A673 (cell line): ENCODE measurements around the gene MOB3A. TPM values are rescaled to one million over a fixed set of nuclear protein-coding genes. Genes with fewer than 3 reads are reported as not detected.

Source experiments
- BruUV-seq: library from RNA; stranded (reverse); fragments of 400-500 nt; replicated peaks from 2 replicates; lab custom pipeline; 2021; lab: Mats Ljungman, UMichigan
- CTCF ChIA-PET: fragments of 300-600 bp; sonication (Branson Sonifier 250); formaldehyde crosslinking; loops from one replicate; lab custom pipeline; 2022; ENCODE audit warnings: antibody characterized with exemption; lab: Charles Lee
- POLR2A ChIA-PET: fragments of 300-600 bp; sonication (Branson Sonifier 250); formaldehyde crosslinking; loops from one replicate; lab custom pipeline; 2022; ENCODE audit warnings: antibody characterized with exemption; ENCODE audit not compliant: low non-redundant PET; lab: Charles Lee
- DNase-seq: peaks from one replicate; pipeline ENCODE4 v3.0.0-alpha.2; 2015; ENCODE audit warnings: low spot score
- H3K27ac ChIP-seq: fragments of 200-600 bp; sonication (generic); 2 replicates; pipeline ENCODE4 v1.5.1; 2016; ENCODE audit warnings: mixed run types, low read depth, mild to moderate bottlenecking, mixed read lengths, antibody characterized with exemption, low read length; ENCODE audit not compliant: poor library complexity, severe bottlenecking
- H3K27me3 ChIP-seq: fragments of 200-600 bp; sonication (generic); replicated peaks from 2 replicates; pipeline ENCODE4 v1.6.1; 2017; ENCODE audit warnings: mixed run types, low read depth, mild to moderate bottlenecking, mixed read lengths, antibody characterized with exemption, low read length; ENCODE audit not compliant: insufficient read depth, poor library complexity
- H3K36me3 ChIP-seq: fragments of 200-600 bp; sonication (generic); 2 replicates; pipeline ENCODE4 v1.6.1; 2016; ENCODE audit warnings: mixed run types, mild to moderate bottlenecking, mixed read lengths, antibody characterized with exemption, low read length; ENCODE audit not compliant: insufficient read depth, poor library complexity, severe bottlenecking
- H3K4me1 ChIP-seq: fragments of 200-600 bp; sonication (generic); 2 replicates; pipeline ENCODE4 v1.6.1; 2017; ENCODE audit warnings: mixed run types, mild to moderate bottlenecking, mixed read lengths, antibody characterized with exemption, low read length; ENCODE audit not compliant: insufficient read depth, poor library complexity, severe bottlenecking
- H3K4me3 ChIP-seq: fragments of 200-600 bp; sonication (generic); 2 replicates; pipeline ENCODE4 v1.5.1; 2016; ENCODE audit warnings: low read depth, mixed run types, mild to moderate bottlenecking, mixed read lengths, low read length; ENCODE audit not compliant: poor library complexity, severe bottlenecking
- H3K9me3 ChIP-seq: fragments of 200-600 bp; sonication (generic); 2 replicates; pipeline ENCODE4 v1.6.1; 2016; ENCODE audit warnings: mixed run types, low read depth, mild to moderate bottlenecking, mixed read lengths, antibody characterized with exemption, low read length; ENCODE audit not compliant: poor library complexity, severe bottlenecking
- EZH2 ChIP-seq: fragments of 200-600 bp; sonication (generic); IDR thresholded peaks from 2 replicates; pipeline ENCODE4 v1.6.1; 2017; ENCODE audit warnings: borderline replicate concordance, low read depth, mild to moderate bottlenecking, mixed read lengths, antibody characterized with exemption, low read length; ENCODE audit not compliant: poor library complexity, severe bottlenecking
- intact Hi-C: fragments of 100-400 bp; cut with micrococcal nuclease; formaldehyde crosslinking; loops from one replicate; pipeline ENCODE4 v1.10.0; 2022; ENCODE audit not compliant: unreplicated experiment
- total RNA-seq: library from RNA; stranded (reverse); gene quantifications from 2 replicates; pipeline ENCODE4 v1.2.3, GENCODE V29; 2021
- TF ChIP-seq, protein P1 (sequence below): fragments of 300-800, 200-600 bp; sonication (generic); conservative IDR thresholded peaks from 2 replicates; pipeline ENCODE4 v1.5.1; 2017; ENCODE audit warnings: low read depth, mild to moderate bottlenecking, antibody characterized with exemption, low read length, moderate library complexity, mixed read lengths

The MOB3A gene
- total RNA-seq, 1 experiment from 2014 or later, result 40.7 TPM

DNA sequence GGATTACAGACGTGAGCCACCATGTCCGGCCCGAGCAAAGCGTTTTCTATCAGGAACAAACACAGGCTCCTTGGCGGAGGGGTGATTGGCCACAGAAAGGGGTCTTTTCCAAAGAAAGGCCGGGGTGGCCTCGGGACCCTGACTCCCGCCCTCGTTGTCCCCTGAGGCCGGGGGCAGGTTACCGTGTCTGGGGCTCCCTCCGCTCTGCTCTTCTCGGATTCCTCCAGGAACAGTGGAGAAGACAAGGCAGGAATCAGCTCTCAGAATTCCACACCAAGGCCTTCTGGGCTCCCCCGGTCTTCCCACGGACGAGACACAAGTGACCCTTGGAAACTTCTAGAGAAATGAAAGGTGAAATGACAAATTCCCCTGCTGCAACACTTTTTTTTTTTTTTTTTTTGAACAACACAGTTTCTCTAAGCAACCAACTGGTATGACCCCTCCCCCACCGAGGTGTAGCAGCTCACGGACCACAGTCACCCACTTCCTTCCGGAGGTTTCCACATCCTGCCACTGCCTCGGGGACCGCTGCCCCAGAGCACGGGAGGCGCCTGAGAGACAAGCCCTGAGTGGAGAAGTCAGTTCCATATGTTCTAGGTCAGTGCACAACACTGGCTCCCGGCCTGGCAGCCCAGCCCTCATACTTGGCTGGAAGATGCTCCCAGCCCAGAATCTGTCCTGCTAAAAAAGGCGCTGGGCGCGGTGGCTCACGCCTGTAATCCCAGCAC lies 11.0 kb downstream of the MOB3A start:
- no peaks in the 10 kb centered on the region for H3K9me3 ChIP-seq
- peak; percentile 55 for DNase-seq
- no peak overlapping the region for H3K4me3 ChIP-seq
- H3K27ac ChIP-seq, result no peak overlapping the region
- peaks cover 13% of the 10 kb centered on the region for H3K4me1 ChIP-seq
- H3K27me3 ChIP-seq, result no peaks in the 10 kb centered on the region
- CTCF ChIA-PET, result no interaction called here
- no peak for TF ChIP-seq EZH2
- TF ChIP-seq, protein P1, sequence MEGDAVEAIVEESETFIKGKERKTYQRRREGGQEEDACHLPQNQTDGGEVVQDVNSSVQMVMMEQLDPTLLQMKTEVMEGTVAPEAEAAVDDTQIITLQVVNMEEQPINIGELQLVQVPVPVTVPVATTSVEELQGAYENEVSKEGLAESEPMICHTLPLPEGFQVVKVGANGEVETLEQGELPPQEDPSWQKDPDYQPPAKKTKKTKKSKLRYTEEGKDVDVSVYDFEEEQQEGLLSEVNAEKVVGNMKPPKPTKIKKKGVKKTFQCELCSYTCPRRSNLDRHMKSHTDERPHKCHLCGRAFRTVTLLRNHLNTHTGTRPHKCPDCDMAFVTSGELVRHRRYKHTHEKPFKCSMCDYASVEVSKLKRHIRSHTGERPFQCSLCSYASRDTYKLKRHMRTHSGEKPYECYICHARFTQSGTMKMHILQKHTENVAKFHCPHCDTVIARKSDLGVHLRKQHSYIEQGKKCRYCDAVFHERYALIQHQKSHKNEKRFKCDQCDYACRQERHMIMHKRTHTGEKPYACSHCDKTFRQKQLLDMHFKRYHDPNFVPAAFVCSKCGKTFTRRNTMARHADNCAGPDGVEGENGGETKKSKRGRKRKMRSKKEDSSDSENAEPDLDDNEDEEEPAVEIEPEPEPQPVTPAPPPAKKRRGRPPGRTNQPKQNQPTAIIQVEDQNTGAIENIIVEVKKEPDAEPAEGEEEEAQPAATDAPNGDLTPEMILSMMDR, result no peak
- intact Hi-C loops, result no loop called here
- no TSS peak for BruUV-seq
- POLR2A ChIA-PET, result no interaction called here
- H3K36me3 ChIP-seq, result peaks cover 4% of the 10 kb centered on the region

DNA sequence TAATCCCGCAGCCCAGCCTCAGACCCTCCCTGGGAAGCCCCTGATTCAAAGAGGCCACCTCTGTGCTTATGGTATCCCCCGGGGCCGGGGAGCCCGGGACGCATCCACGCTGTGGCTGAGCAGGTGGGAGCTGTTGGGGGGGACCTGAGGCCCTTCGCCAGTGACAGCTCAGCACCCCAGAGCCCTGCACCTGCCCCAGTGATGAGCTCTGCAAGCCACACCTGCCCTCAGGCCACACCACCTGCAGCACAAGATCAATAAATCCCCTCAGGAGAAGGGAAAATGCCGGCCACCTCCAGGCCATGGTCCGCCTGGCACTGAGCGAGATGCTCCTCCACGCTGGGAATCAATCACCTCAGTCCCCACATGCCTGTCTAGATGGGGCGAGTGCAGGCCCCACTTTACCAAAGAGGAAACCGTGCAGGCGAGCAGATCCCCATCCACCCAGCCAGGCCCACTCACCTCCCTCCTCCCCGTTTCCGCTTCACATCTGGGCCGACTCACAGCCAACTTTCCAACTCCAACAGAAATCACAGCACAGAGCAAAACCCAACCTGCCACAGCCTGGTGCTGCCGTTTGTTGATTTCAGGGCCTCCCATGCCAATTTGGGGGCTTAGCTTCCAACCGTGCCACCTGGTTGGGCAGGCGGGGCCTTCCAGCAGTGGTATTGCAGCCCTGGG lies 12.8 kb downstream of the MOB3A start:
- BruUV-seq, result no TSS peak
- POLR2A ChIA-PET, result no interaction called here
- intact Hi-C loops, result no loop called here
- TF ChIP-seq EZH2, result no peak
- TF ChIP-seq, protein P1, result no peak
- no peak for DNase-seq
- no peak overlapping the region for H3K27ac ChIP-seq
- CTCF ChIA-PET, result no interaction called here
- no peaks in the 10 kb centered on the region for H3K9me3 ChIP-seq
- no peaks in the 10 kb centered on the region for H3K4me1 ChIP-seq
- no peak overlapping the region for H3K4me3 ChIP-seq
- H3K27me3 ChIP-seq, result no peaks in the 10 kb centered on the region
- H3K36me3 ChIP-seq, result peaks cover 11% of the 10 kb centered on the region

DNA sequence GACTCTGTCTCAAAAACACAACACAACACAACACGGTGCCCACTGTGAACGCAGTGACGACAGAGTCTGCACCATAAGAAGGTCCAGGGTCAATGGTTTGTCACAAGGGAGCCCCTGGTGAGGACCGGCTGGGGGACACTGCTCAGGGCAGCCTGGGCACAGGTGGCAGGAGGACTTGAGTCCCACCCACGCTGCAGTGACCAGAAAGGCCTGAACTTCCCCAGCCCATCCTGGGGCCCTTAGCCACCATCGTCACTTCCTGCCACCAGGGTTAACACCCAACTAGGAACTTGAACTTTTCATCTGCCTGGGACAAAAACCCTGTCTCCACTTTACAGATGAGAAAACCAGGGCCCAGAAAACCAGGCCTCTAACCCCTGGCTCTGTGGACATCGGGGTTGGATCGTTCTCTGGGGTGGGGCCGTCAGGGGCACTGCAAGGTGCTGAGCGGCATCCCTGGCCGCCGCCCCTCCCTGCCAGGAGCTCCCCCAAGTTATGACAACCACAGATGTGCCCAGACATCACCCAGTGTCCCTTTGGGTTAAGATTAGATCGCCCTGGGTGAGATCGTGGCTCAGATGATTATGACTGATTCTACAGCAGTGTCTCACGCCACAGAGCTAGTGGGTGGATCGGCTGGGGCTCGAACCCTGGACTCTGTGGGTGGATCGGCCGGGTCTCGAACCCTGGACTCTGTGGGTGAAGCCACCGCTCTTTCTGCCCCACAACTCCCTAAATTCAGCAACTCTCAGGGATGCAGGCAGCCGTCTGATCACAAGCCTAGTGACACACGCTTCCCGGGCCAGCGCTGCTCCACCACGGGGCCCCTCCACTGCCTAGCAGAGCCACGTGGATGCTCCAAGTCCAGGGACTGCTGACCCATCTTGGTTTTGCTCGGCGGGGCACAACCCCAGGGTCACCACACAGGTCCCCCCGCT lies 14.0 kb downstream of the MOB3A start:
- Histone ChIP-seq H3K27ac (no peak overlapping the region), H3K4me1 (no peaks in the 10 kb centered on the region), H3K36me3 (peaks cover 16% of the 10 kb centered on the region), H3K9me3 (no peaks in the 10 kb centered on the region), H3K4me3 (no peak overlapping the region), H3K27me3 (no peaks in the 10 kb centered on the region)
- DNase-seq, result no peak
- ChIA-PET POLR2A (no interaction called here), CTCF (no interaction called here)
- intact Hi-C loops, result no loop called here
- TF ChIP-seq, protein P1, result no peak
- TF ChIP-seq EZH2, result no peak
- no TSS peak for BruUV-seq
